ENCODE results near the gene OPRM1. TPM values are rescaled to one million over a fixed set of nuclear protein-coding genes. Genes with fewer than 3 reads are reported as not detected.

Gene OPRM1
- total RNA-seq, 1 donor from 2014 or later = not detected

GRCh38 chr6:154093231-154094044 lies 54.4 kb downstream of the OPRM1 start:
- H3K27ac Mint-ChIP-seq (ENCODE audit: unreplicated experiment) = no peak overlapping the region
- H3K4me1 Mint-ChIP-seq (ENCODE audit: low read depth) = no peaks in the 10 kb centered on the region
- no peaks in the 10 kb centered on the region for H3K36me3 Mint-ChIP-seq (ENCODE audit: low read depth)
- peaks cover 8% of the 10 kb centered on the region for H3K27me3 Mint-ChIP-seq (ENCODE audit: low read depth)
- DNase-seq (ENCODE audit: low spot score) = no peak
- H3K4me3 Mint-ChIP-seq (ENCODE audit: unreplicated experiment) = no peak overlapping the region
- peaks cover 4% of the 10 kb centered on the region for H3K9me3 Mint-ChIP-seq (ENCODE audit: low read depth)
- TF ChIP-seq CTCF (IDR thresholded peaks at IDR 0.05) = no peak

GRCh38 chr6:154095571-154095970 lies 56.5 kb downstream of the OPRM1 start:
- Mint-ChIP-seq H3K27me3 (ENCODE audit: low read depth) (peaks cover 6% of the 10 kb centered on the region), H3K4me3 (ENCODE audit: unreplicated experiment) (no peak overlapping the region), H3K4me1 (ENCODE audit: low read depth) (no peaks in the 10 kb centered on the region), H3K9me3 (ENCODE audit: low read depth) (peaks cover 4% of the 10 kb centered on the region), H3K27ac (ENCODE audit: unreplicated experiment) (no peak overlapping the region), H3K36me3 (ENCODE audit: low read depth) (no peaks in the 10 kb centered on the region)
- no peak for DNase-seq (ENCODE audit: low spot score)
- TF ChIP-seq CTCF (IDR thresholded peaks at IDR 0.05) = no peak

- no peak overlapping the region for H3K27ac Mint-ChIP-seq (ENCODE audit: unreplicated experiment)
- no peaks in the 10 kb centered on the region for H3K4me1 Mint-ChIP-seq (ENCODE audit: low read depth)
- no peak for TF ChIP-seq CTCF (IDR thresholded peaks at IDR 0.05)
- no peak overlapping the region for H3K4me3 Mint-ChIP-seq (ENCODE audit: unreplicated experiment)
- no peaks in the 10 kb centered on the region for H3K36me3 Mint-ChIP-seq (ENCODE audit: low read depth)
- no peak for DNase-seq (ENCODE audit: low spot score)
- H3K27me3 Mint-ChIP-seq (ENCODE audit: low read depth) = peaks cover 2% of the 10 kb centered on the region
- peaks cover 4% of the 10 kb centered on the region for H3K9me3 Mint-ChIP-seq (ENCODE audit: low read depth)
Observed at GRCh38 chr6:154096316-154096715, 57.3 kb downstream of the OPRM1 start.

GRCh38 chr6:154096834-154097233 lies 57.8 kb downstream of the OPRM1 start:
- Mint-ChIP-seq H3K4me1 (ENCODE audit: low read depth) (no peaks in the 10 kb centered on the region), H3K4me3 (ENCODE audit: unreplicated experiment) (no peak overlapping the region), H3K27me3 (ENCODE audit: low read depth) (peaks cover 2% of the 10 kb centered on the region), H3K9me3 (ENCODE audit: low read depth) (peaks cover 4% of the 10 kb centered on the region), H3K27ac (ENCODE audit: unreplicated experiment) (no peak overlapping the region), H3K36me3 (ENCODE audit: low read depth) (no peaks in the 10 kb centered on the region)
- DNase-seq (ENCODE audit: low spot score) = no peak
- TF ChIP-seq CTCF (IDR thresholded peaks at IDR 0.05) = no peak

- DNase-seq (ENCODE audit: low spot score) = no peak
- peaks cover 2% of the 10 kb centered on the region for H3K27me3 Mint-ChIP-seq (ENCODE audit: low read depth)
- H3K4me3 Mint-ChIP-seq (ENCODE audit: unreplicated experiment) = no peak overlapping the region
- H3K36me3 Mint-ChIP-seq (ENCODE audit: low read depth) = no peaks in the 10 kb centered on the region
- H3K9me3 Mint-ChIP-seq (ENCODE audit: low read depth) = peaks cover 4% of the 10 kb centered on the region
- TF ChIP-seq CTCF (IDR thresholded peaks at IDR 0.05) = no peak
- H3K4me1 Mint-ChIP-seq (ENCODE audit: low read depth) = no peaks in the 10 kb centered on the region
- H3K27ac Mint-ChIP-seq (ENCODE audit: unreplicated experiment) = no peak overlapping the region
Observed at GRCh38 chr6:154099211-154099610, 60.2 kb downstream of the OPRM1 start.

All from chondrocyte (in vitro differentiated cells).